Pancreas (tissue), 8 donors: Measurements from ENCODE around the gene SCLY. TPM values are rescaled to one million over a fixed set of nuclear protein-coding genes. Genes with fewer than 3 reads are reported as not detected.

Experiments
- polyA plus RNA-seq, 2 donors: library from polyadenylated mRNA; stranded (reverse); fragments of 200-250 nt; gene quantifications; one replicate each; pipeline ENCODE4 v1.2.3, GENCODE V29; 2013
- total RNA-seq, 6 donors: library from RNA; stranded (reverse); fragmentation: NEBNext Ultra II Directional in 4 of 6; extraction: Animal tissue kit (Norgen Biotek cat#: 25700) in 4 of 6; gene quantifications; one replicate each; pipeline versions ENCODE4 v1.2.1 to v1.2.4, GENCODE V29; 2021 to 2023
- donor health status: healthy with polysubstance abuse.
- donor health status: DM: no; HTN: no; CAD: no; lungs with moderate emphysema.
- donor health status: DM: no; HTN: no; CAD: no.
- donor health status: Bipolar disorder and iron deficiency.
- donor health status: DM: yes; HTN: yes; CAD: no.
- donor health status: DM: no; HTN: no; CAD: no.
- donor health status: DM: no; HTN: no; CAD: no.
- donor health status: DM: yes; HTN: yes; CAD: no.

Gene SCLY
- total and polyA plus RNA-seq, 8 donors: 13.8 to 33.5 (median 22.3) TPM

Other genes starting within 250 kb of the SCLY start
- gene RAMP1, start 201.4 kb upstream of the SCLY start, total RNA-seq: 10 to 100 TPM; 53.3 to 65.3 (median 60.6) TPM
- gene RAMP1, start 201.4 kb upstream of the SCLY start, polyA plus RNA-seq: 10 to 100 TPM; 80.1 to 87.6 TPM
- 10 to 100 TPM; 39.3 to 51.7 (median 43.0) TPM for gene UBE2F, start 94.0 kb upstream of the SCLY start, total RNA-seq
- 10 to 100 TPM; 32.4 to 32.5 TPM for gene UBE2F, start 94.0 kb upstream of the SCLY start, polyA plus RNA-seq
- gene ESPNL, start 39.3 kb downstream of the SCLY start, total RNA-seq: under 1 TPM in 5 of 6 donors, not detected in 1; 0.05 to 0.72 (median 0.12) TPM
- gene ESPNL, start 39.3 kb downstream of the SCLY start, polyA plus RNA-seq: under 1 TPM; 0.38 to 0.42 TPM
- gene KLHL30, start 77.7 kb downstream of the SCLY start, total RNA-seq: under 1 TPM in 4 of 6 donors, not detected in 2; 0.03 to 0.14 (median 0.11) TPM
- under 1 TPM; 0.08 to 0.12 TPM for gene KLHL30, start 77.7 kb downstream of the SCLY start, polyA plus RNA-seq
- under 1 TPM in 4 of 6 donors, not detected in 2; 0.14 to 0.88 (median 0.54) TPM for gene ERFE, start 98.0 kb downstream of the SCLY start, total RNA-seq
- 1 to 10 TPM in 1 of 2 donors, under 1 TPM in 1; 0.61 to 4.9 TPM for gene ERFE, start 98.0 kb downstream of the SCLY start, polyA plus RNA-seq
- gene ILKAP, start 142.7 kb downstream of the SCLY start, total RNA-seq: 10 to 100 TPM; 14.0 to 25.5 (median 19.3) TPM
- gene ILKAP, start 142.7 kb downstream of the SCLY start, polyA plus RNA-seq: 10 to 100 TPM; 62.8 to 91.6 TPM
- gene HES6, start 179.0 kb downstream of the SCLY start, total RNA-seq: 10 to 100 TPM in 4 of 6 donors, 1 to 10 TPM in 2; 4.9 to 18.9 (median 16.0) TPM
- gene HES6, start 179.0 kb downstream of the SCLY start, polyA plus RNA-seq: 10 to 100 TPM; 11.1 to 22.7 TPM
- 10 to 100 TPM in 2 of 6 donors, 1 to 10 TPM in 4; 7.8 to 11.7 (median 9.3) TPM for gene PER2, start 227.6 kb downstream of the SCLY start, total RNA-seq
- gene PER2, start 227.6 kb downstream of the SCLY start, polyA plus RNA-seq: 10 to 100 TPM in 1 of 2 donors, 1 to 10 TPM in 1; 6.9 to 12.2 TPM